Heart right ventricle (tissue), 16 donors: Measurements from ENCODE around the gene PRKAR2B. TPM values are rescaled to one million over a fixed set of nuclear protein-coding genes. Genes with fewer than 3 reads are reported as not detected.
"Not testable (repeated sequence)": the region's sequence is repeated elsewhere in the genome, so short reads cannot be mapped to it uniquely, and the experiment has no call there.

Source experiments
- ATAC-seq, 8 donors: fragments of 200-7000 bp; cut with Tn5 transposase; one replicate each; pipeline ENCODE4 v1.9.1; 2020; ENCODE audit warnings: mild to moderate bottlenecking in 8 of 8, moderate library complexity in 8 of 8, moderate number of reproducible peaks in 1 of 8
- DNase-seq, 2 donors: peaks; one replicate each; pipeline ENCODE4 v3.0.0-alpha.2; 2020
- H3K27ac ChIP-seq, 10 donors: fragments of 200-600 bp; sonication (generic) in 2 of 10; one replicate each; pipeline versions ENCODE4 v1.5.0 to v1.8.0; 2020 to 2022; ENCODE audit warnings: mild to moderate bottlenecking in 3 of 10
- H3K27me3 ChIP-seq, 7 donors: fragments of 200-600 bp; one replicate each; pipeline ENCODE4 v1.8.0; 2021 to 2022; ENCODE audit warnings: mild to moderate bottlenecking in 2 of 7
- H3K36me3 ChIP-seq, 9 donors: fragments of 200-600 bp; sonication (generic) in 1 of 9; one replicate each; pipeline versions ENCODE4 v1.5.0 to v1.8.0; 2020 to 2022; ENCODE audit warnings: mild to moderate bottlenecking in 2 of 9
- H3K4me1 ChIP-seq, 9 donors: fragments of 200-600 bp; sonication (generic) in 1 of 9; one replicate each; pipeline versions ENCODE4 v1.5.0 to v1.8.0; 2020 to 2022; ENCODE audit warnings: mild to moderate bottlenecking in 4 of 9
- H3K4me3 ChIP-seq, 10 donors: fragments of 200-600 bp; sonication (generic) in 2 of 10; one replicate each; pipeline versions ENCODE4 v1.5.0 to v1.8.0; 2020 to 2022; ENCODE audit warnings: mild to moderate bottlenecking in 7 of 10, moderate library complexity in 2 of 10
- H3K9me3 ChIP-seq, 11 donors: fragments of 200-600 bp in 10 of 11; sonication (generic) in 2 of 11; one replicate each; pipeline versions ENCODE4 v1.5.0 to v1.8.0; 2013 to 2022; ENCODE audit warnings: mild to moderate bottlenecking in 2 of 11, control low read depth in 1 of 11, moderate library complexity in 1 of 11
- WGBS, 2 donors: extraction: QIAGEN DNeasy Blood & Tissue Kit; methylation state at CpG; one replicate each; pipeline ENCODE4 v1.1.7; 2013; ENCODE audit warnings: inconsistent platforms in 1 of 2; 5-methylcytosine and 5-hydroxymethylcytosine counted together
- intact Hi-C, 10 donors: fragments of 100-400 bp; cut with DNase I; formaldehyde crosslinking; loops; one replicate each; pipeline versions ENCODE4 v1.11.1 to v1.14.2; 2022
- polyA plus RNA-seq, 2 donors: library from polyadenylated mRNA; stranded (reverse); fragments of 200-250 nt; gene quantifications; one replicate each; pipeline ENCODE4 v1.2.3, GENCODE V29; 2013
- total RNA-seq, 10 donors: library from RNA; stranded (reverse); fragmentation: NEBNext Ultra II Directional in 3 of 10; extraction: Animal tissue kit (Norgen Biotek cat#: 25700) in 3 of 10; gene quantifications; one replicate each; pipeline versions ENCODE4 v1.2.1 to v1.2.4, GENCODE V29; 2021 to 2023
- TF ChIP-seq, protein P1 (sequence below), 9 donors: fragments of 200-600 bp; sonication (generic) in 2 of 9; IDR thresholded peaks; one replicate each; pipeline versions ENCODE4 v1.5.0 to v1.8.0; 2021 to 2022; ENCODE audit warnings: antibody characterized with exemption in 9 of 9, mild to moderate bottlenecking in 5 of 9, moderate library complexity in 1 of 9
- donor health status: Arrhythmogenic right ventricular cardiomyopathy.
- donor health status: ischemic (EF 13 %, LVEDD 7.1; RV severe dilation, severe dysfunction).
- donor health status: healthy with polysubstance abuse.
- donor health status: DM: no; HTN: yes; CAD: no.
- donor health status: DM: no; HTN: no; CAD: no.
- donor health status: ischemic (EF 25% LVEDD 6.9; RV normal size, moderate dysfunction).
- donor health status: ischemic (EF 25% LVEDD 5.7; RV mildly dilated, moderate dysfunction).
- donor health status: healthy.
- donor health status: DM: yes; HTN: yes; CAD: no.
- donor health status: Ischemic cardiomyopathy.
- donor health status: ischemic (EF 35%, LVEDD 5.7; RV mildly dilated, moderate dysfunction).
- donor health status: nonischemic (EF 11% LVEDD 7.7; RV severe dilation, severe dysfunction).
- donor health status: DM: yes; HTN: yes; CAD: no.
- donor health status: PGD.
- donor health status: ischemic (EF 29% LVEDD 5.4; RV normal size, mild dysfunction).
- donor health status: nonischemic (EF 23%, LVEDD 6.1; RV moderate dilation, normal function).

The PRKAR2B gene
- total and polyA plus RNA-seq, 12 donors = 5.4 to 42.5 (median 24.6) TPM

DNA sequence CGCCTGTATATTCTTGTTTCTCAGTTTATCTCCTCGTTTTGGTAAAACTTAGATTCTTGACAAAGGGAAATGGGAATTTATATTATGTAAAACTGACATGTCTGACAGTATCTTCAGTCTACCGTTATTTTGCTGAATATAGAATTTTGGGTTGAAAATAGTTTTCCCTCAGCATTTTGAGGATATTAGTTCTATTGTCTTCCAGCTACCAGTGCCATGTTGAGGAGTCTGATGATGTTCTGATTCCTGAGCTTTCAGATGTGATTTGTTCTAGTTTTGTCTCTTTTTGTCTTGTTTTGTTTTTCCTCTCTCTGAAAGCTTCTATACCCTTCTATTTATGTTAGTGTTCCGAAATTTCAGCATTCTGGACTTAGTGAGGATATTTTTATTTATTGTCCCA lies 8.0 kb upstream of the PRKAR2B start:
- Histone ChIP-seq H3K27ac (no peak overlapping the region), H3K4me3 (no peak overlapping the region), H3K36me3 (no peaks in the 10 kb centered on the region), H3K9me3 (peaks cover 0 to 16% (median 5%) of the 10 kb centered on the region in 11 donors), H3K27me3 (no peaks in the 10 kb centered on the region), H3K4me1 (peaks cover 0 to 7% (median 0%) of the 10 kb centered on the region in 9 donors)
- TF ChIP-seq, protein P1, sequence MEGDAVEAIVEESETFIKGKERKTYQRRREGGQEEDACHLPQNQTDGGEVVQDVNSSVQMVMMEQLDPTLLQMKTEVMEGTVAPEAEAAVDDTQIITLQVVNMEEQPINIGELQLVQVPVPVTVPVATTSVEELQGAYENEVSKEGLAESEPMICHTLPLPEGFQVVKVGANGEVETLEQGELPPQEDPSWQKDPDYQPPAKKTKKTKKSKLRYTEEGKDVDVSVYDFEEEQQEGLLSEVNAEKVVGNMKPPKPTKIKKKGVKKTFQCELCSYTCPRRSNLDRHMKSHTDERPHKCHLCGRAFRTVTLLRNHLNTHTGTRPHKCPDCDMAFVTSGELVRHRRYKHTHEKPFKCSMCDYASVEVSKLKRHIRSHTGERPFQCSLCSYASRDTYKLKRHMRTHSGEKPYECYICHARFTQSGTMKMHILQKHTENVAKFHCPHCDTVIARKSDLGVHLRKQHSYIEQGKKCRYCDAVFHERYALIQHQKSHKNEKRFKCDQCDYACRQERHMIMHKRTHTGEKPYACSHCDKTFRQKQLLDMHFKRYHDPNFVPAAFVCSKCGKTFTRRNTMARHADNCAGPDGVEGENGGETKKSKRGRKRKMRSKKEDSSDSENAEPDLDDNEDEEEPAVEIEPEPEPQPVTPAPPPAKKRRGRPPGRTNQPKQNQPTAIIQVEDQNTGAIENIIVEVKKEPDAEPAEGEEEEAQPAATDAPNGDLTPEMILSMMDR (IDR thresholded peaks at IDR 0.05) = no peak
- WGBS, 2 donors = 81 to 93% methylated on average over 4 of the region's 4 CpGs
- ATAC-seq = no peak
- no peak for DNase-seq
- intact Hi-C loops = no loop called here

DNA sequence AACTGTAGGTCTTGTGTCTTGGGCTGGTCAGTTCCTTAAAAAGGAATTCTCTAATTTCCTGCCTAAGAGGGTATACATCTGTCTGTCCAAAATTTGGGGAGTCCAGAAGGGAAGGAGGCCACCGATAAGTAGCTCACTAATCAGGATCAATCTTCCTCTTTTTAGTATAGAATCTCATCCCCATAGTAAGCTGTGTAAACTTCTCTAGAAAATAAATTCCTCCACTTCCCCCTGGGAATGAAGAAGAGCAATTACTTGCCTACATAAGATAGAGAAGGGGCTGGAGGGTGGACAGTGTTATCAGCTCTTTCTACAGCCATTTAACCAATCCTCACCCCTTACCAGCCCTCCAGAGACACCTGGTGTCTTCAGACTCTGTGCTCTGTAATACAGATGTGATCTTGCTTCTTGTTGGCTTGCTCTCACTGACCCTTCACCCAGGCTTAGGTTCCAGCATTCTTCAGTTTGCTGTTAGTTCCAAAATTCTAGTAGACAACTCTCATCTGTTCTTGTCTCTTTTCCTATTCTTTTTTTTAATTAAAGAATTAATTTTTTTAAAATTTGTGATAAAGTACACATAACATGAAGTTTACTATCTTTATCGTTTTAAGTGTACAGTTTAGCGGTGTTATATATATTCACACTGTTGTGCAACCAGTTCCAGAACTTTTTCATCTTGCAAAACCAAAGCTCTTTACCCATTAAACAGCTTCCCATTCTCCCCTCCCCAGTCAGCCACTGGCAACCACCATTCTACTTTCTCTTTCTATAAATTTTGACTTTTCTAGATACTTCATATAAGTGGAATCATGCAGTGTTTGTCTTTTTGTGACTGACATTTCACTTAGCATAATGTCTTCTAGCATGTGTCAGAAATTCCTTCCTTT lies 6.5 kb upstream of the PRKAR2B start:
- WGBS, 2 donors = 72 to 84% methylated on average over 3 of the region's 3 CpGs
- ATAC-seq (no peak), DNase-seq (no peak)
- H3K27me3 ChIP-seq = no peaks in the 10 kb centered on the region
- no peaks in the 10 kb centered on the region for H3K36me3 ChIP-seq
- H3K4me1 ChIP-seq = peaks cover 0 to 7% (median 0%) of the 10 kb centered on the region in 9 donors
- H3K4me3 ChIP-seq = no peak overlapping the region
- H3K9me3 ChIP-seq = peaks cover 0 to 16% (median 5%) of the 10 kb centered on the region in 11 donors
- no peak overlapping the region for H3K27ac ChIP-seq
- TF ChIP-seq, protein P1 (IDR thresholded peaks at IDR 0.05) = no peak
- intact Hi-C loops = no loop called here

DNA sequence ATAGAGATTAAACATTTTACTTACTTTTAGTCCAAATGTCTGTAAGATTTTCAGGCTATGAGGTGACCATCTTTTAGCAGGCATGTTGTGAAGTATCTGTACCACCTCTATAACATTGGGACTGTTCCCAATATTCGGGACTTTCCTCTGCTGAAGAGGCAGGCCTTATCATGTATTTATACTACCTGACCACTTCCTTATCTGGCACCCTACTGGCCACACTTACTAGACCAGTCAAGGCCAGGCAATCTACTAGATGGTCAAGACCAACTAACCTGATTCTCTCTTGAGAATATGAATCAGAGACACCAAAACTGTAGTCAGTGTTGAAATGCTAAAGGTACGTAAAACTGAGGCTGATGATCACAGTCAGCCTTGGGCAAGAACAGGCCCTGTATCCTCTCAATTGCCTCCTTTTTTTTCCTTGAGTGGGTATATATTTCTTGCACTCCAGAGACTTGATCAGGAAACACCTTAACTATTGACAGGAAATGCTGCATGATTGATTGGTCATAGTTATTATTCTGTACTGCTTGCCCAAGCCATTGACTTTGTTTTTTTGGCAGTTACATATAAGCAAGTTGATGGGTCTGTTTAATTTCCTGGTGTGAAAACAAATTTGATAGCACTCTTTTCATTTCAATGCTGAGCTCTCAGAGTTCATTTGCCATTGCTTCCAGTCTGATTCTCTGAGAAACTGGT lies 5.2 kb upstream of the PRKAR2B start:
- Histone ChIP-seq H3K4me3 (no peak overlapping the region), H3K27me3 (no peaks in the 10 kb centered on the region), H3K27ac (no peak overlapping the region), H3K4me1 (peaks cover 0 to 13% (median 0%) of the 10 kb centered on the region in 9 donors), H3K9me3 (peaks cover 0 to 16% (median 5%) of the 10 kb centered on the region in 11 donors), H3K36me3 (no peaks in the 10 kb centered on the region)
- intact Hi-C loops = no loop called here
- WGBS, 2 donors = 71 to 73% methylated on average over 2 of the region's 2 CpGs
- DNase-seq = no peak
- no peak for ATAC-seq
- TF ChIP-seq, protein P1 (IDR thresholded peaks at IDR 0.05) = no peak

DNA sequence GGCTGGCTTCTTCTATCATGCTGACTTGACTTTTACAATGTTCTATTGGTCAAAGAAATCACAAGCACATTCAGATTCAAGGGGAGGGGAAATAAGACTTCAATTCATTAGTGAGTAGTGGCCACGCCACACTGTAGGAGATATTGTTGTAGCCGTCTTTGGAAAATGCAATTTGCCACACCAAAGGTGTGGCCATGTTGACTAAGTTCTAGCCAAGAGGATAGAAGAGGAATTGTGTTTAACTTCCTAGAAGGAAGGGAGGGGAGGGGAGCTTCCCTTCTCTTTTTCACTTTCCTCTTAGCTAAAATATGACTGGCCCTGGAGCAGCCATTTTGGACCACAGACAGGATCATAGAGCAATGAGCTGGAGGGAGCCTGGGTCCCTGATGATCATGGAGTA lies 3.4 kb upstream of the PRKAR2B start:
- peaks cover 0 to 22% (median 7%) of the 10 kb centered on the region in 9 donors for H3K4me1 ChIP-seq
- peak overlapping the region in 1 of 10 donors; percentile 57 for H3K27ac ChIP-seq
- DNase-seq = no peak
- no peak for ATAC-seq
- peaks cover 0 to 16% (median 5%) of the 10 kb centered on the region in 11 donors for H3K9me3 ChIP-seq
- intact Hi-C loops = loop anchor here in 3 of 10 donors (10.0 kb wide), 4 partner anchors 56 to 104 kb away; no protein-coding TSS in a partner anchor
- H3K27me3 ChIP-seq = peaks cover 0 to 2% (median 0%) of the 10 kb centered on the region in 7 donors
- 80 to 81% methylated on average over 2 of the region's 2 CpGs for WGBS, 2 donors
- peak overlapping the region in 1 of 10 donors; percentile 34 for H3K4me3 ChIP-seq
- TF ChIP-seq, protein P1 (IDR thresholded peaks at IDR 0.05) = no peak
- H3K36me3 ChIP-seq = no peaks in the 10 kb centered on the region

DNA sequence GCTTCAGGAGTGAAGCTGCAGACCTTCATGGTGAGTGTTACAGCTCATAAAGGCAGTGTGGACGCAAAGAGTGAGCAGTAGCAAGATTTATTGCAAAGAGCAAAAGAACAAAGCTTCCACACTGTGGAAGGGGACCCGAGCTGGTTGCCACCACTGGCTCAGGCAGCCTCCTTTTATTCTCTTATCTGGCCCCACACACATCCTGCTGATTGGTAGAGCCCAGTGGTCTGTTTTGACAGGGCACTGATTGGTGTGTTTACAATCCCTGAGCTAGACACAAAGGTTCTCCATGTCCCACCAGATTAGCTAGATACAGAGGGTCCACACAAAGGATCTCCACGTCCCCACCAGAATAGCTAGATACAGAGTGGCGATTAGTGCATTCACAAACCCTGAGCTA lies 2.7 kb upstream of the PRKAR2B start:
- intact Hi-C loops = loop anchor here in 3 of 10 donors (10.0 kb wide), 4 partner anchors 57 to 103 kb away; no protein-coding TSS in a partner anchor
- peak overlapping the region in 1 of 10 donors; percentile 34 for H3K4me3 ChIP-seq
- WGBS, 2 donors = 82 to 87% methylated on average over 4 of the region's 4 CpGs
- H3K36me3 ChIP-seq, H3K9me3 ChIP-seq, DNase-seq, ATAC-seq, H3K27me3 ChIP-seq: not testable (repeated sequence)
- H3K4me1 ChIP-seq = peaks cover 0 to 26% (median 13%) of the 10 kb centered on the region in 9 donors
- H3K27ac ChIP-seq = peak overlapping the region in 1 of 10 donors; percentile 57

DNA sequence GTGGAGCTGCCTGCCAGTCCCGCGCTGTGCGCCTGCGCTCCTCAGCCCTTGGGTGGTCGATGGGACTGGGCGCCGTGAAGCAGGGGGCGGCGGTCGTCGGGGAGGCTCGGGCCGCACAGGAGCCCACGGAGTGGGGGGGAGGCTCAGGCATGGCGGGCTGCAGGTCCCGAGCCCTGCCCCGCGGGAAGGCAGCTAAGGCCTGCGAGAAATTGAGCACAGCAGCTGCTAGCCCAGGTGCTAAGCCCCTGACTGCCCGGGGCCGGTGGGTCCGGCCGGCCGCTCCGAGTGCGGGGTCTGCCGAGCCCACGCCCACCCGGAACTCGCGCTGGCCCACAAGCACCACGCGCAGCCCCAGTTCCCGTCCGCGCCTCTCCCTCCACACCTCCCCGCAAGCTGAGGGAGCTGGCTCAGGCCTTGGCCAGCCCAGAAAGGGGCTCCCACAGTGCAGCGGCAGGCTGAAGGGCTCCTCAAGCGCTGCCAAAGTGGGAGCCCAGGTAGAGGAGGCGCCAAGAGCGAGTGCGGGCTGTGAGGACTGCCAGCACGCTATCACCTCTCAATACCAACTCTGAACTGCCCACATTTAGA lies 2.1 kb upstream of the PRKAR2B start:
- ATAC-seq, H3K4me3 ChIP-seq, H3K9me3 ChIP-seq, H3K27ac ChIP-seq, H3K36me3 ChIP-seq, DNase-seq, H3K27me3 ChIP-seq: not testable (repeated sequence)
- intact Hi-C loops = loop anchor here in 3 of 10 donors (10.0 kb wide), 4 partner anchors 58 to 102 kb away; no protein-coding TSS in a partner anchor
- H3K4me1 ChIP-seq = peaks cover 0 to 31% (median 18%) of the 10 kb centered on the region in 9 donors
- WGBS, 2 donors = 98% methylated on average over 41 to 43 of the region's 43 CpGs
